GM19099 (cell line): ENCODE data around the gene MORC2.

Source experiments
- POLR2A ChIP-seq: IDR thresholded peaks from 3 replicates; pipeline ENCODE4 v1.6.1; 2011; ENCODE audit warnings: low read depth; ENCODE audit not compliant: insufficient read length; ENCODE audit errors: extremely low read depth

MORC2 gene

GRCh38 chr22:30969532-30970355 lies 1.2 kb upstream of the MORC2 start:
- TF ChIP-seq POLR2A = peak; percentile 49

DNA sequence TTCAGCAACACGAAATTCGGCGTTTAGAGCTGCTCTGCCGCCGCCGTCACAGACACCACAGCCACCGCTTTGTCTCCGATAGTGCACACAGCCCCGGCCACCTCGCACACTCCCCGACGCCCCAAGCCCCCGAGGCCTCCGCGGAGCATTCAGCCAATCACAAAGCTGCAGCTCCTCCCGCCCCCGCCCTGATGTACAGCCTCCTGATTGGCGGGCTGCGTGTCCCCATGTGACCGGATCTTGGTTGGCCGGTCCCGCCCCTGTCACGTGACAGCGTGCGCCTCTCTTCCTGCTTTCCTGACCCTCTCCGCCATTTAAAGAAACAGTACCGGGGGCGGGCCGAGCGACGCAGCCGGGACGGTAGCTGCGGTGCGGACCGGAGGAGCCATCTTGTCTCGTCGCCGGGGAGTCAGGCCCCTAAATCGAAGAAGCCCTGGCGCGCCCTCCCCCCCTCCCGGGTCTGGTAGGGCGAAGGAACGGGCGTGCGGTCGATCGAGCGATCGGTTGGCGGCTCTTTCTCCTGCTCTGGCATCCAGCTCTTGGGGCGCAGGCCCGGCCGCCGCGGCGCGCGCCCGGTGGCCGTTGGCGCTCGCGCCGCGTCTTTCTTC lies 454 bp upstream of the MORC2 start, which contains the start of gene TUG1:
TSS of gene TUG1 (plus strand) at position 342 of the 608 bp plus-strand sequence.
- peak; percentile 70 for TF ChIP-seq POLR2A

- no peak for TF ChIP-seq POLR2A
These were observed 3.7 kb downstream of the MORC2 start for GRCh38 chr22:30964858-30965257.

GRCh38 chr22:30955153-30955552 lies 13.4 kb downstream of the MORC2 start:
- no peak for TF ChIP-seq POLR2A

- TF ChIP-seq POLR2A = no peak
These were observed 15.4 kb downstream of the MORC2 start for GRCh38 chr22:30953206-30953605.

- no peak for TF ChIP-seq POLR2A
These were observed 18.5 kb downstream of the MORC2 start for GRCh38 chr22:30949934-30950660.

DNA sequence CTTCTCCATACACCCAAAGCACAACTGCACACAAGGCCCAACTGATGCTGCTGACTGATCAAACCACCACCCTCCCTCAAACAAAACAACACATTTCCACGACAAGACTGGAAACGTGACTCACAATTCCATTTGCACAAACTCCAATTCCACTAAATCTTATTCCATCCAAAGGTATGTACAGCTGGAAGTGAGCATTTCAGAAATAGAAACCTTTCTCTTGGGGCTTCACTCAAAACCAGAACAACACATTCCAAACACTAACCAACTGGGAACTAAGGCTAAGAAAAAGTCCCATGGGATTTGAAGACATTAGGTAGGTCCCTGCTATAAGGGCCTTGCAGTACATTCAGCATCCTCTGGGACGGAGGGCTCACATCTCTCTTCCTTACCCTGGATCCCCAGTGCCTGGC lies 19.6 kb downstream of the MORC2 start:
- TF ChIP-seq POLR2A = no peak

GRCh38 chr22:30947816-30948454 lies 20.6 kb downstream of the MORC2 start:
- no peak for TF ChIP-seq POLR2A

DNA sequence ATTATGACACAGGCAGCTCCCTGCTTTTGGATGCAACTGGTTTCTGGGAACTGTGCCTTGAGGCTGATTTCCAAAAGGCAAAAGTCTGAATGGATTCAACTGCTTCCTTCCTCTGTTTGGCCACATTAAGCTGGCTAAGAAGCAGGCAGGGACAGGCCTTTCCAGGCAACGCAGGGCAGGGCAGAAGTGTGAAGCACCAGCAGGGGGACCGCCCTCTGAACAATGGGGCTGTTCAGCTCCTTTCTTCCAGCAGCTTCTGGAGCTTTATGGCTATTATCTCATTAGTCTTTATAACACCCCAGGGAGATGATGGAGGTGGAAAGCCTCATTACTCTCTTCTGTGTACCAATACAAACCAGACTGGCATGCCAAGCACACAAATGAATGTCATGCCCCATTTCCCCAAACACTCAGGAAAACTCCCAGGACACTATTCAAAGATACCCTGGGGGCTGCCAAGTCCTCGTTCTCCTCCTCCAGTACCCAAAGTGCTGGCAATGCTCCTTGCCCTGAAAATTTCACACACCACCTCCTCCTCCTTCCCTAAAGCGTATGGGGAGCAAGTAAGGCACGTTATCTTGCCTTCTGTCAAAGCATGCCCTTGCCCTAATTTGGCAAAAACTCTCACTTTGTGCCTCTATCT lies 21.3 kb downstream of the MORC2 start:
- TF ChIP-seq POLR2A = no peak

- no peak for TF ChIP-seq POLR2A
These were observed 22.2 kb downstream of the MORC2 start for GRCh38 chr22:30946354-30946753.

GRCh38 chr22:30945653-30946052 lies 22.9 kb downstream of the MORC2 start:
- no peak for TF ChIP-seq POLR2A

- no peak for TF ChIP-seq POLR2A
These were observed 23.6 kb downstream of the MORC2 start for GRCh38 chr22:30944986-30945385.

DNA sequence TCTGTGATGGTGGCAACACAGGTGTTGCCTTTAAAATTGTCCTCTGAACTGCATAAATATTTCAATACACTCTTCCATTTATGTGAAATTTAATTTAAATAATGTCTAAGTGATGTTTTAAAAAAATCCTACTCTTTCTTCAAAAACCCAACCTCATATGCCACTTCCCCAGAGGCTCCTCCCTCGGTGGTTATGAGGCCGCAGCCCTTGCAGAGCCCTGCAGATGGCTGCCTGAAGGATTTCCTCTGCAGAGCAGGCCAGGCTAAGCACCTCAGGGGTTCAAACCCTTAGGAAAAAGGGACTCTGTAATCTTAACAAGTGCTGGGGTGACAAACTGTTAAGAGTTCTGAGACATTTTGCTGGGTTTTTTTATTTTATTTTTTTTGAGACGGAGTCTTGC lies 25.2 kb downstream of the MORC2 start:
- TF ChIP-seq POLR2A = no peak

DNA sequence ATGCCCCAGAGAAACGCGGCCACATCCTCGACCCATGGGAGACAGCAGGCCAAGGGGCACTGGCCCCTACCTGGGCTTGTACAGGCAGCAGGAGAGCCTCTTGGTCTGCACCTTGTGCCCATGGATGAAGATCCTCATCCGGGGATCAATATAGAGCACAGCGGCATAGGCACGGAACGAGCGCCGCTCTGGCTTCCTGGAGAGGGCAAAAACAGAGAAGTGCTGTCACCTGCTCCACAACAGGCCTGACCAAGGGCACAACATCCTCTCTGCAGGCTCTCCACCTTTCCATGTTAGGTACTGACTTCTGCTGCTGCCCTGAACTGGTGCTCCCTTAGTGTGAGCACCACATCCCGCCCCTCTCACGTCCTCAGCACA lies 27.2 kb downstream of the MORC2 start:
- no peak for TF ChIP-seq POLR2A
